Activated naive CD4-positive, alpha-beta T cell treated with anti-CD3 and anti-CD28 coated beads, Interleukin-2, amount 10 ng/mL, durations not matched to agents 5 hours and 36 hours (primary cell): ENCODE data around the gene AIG1. TPM values are rescaled to one million over a fixed set of nuclear protein-coding genes. Genes with fewer than 3 reads are reported as not detected.

Experiments
- total RNA-seq, 2 experiments: library from RNA; stranded (reverse); gene quantifications; one replicate each; pipeline ENCODE4 v1.2.3, GENCODE V29; 2021

AIG1 gene
- total RNA-seq, result 10 to 100 TPM; 10.2 to 11.3 TPM

GRCh38 chr6:143060806-143061596 lies at the start of gene AIG1:
Gene AIG1, plus strand, starts transcription at chr6:143060889. Its CDS starts 37 bp downstream, at chr6:143060926.

Other genes starting within 250 kb of the AIG1 start
- gene HIVEP2, start 115.7 kb upstream of the AIG1 start, total RNA-seq, result 10 to 100 TPM; 26.0 to 32.4 TPM